GM18502 (cell line): ENCODE measurements around the gene FKBP2.

ENCODE experiments used
- ATAC-seq: cut with Tn5 transposase; IDR thresholded peaks from one replicate; pipeline ENCODE4 v1.9.1; 2021; ENCODE audit warnings: mild to moderate bottlenecking; ENCODE audit not compliant: unreplicated experiment, poor library complexity

Gene FKBP2

GRCh38 chr11:64246871-64247728 is 6.2 kb downstream of the FKBP2 start, which contains the start of gene PPP1R14B:
Gene PPP1R14B, minus strand, starts transcription at chr11:64246943. Its CDS starts 270 bp downstream, at chr11:64246673.
- ATAC-seq = no peak

DNA sequence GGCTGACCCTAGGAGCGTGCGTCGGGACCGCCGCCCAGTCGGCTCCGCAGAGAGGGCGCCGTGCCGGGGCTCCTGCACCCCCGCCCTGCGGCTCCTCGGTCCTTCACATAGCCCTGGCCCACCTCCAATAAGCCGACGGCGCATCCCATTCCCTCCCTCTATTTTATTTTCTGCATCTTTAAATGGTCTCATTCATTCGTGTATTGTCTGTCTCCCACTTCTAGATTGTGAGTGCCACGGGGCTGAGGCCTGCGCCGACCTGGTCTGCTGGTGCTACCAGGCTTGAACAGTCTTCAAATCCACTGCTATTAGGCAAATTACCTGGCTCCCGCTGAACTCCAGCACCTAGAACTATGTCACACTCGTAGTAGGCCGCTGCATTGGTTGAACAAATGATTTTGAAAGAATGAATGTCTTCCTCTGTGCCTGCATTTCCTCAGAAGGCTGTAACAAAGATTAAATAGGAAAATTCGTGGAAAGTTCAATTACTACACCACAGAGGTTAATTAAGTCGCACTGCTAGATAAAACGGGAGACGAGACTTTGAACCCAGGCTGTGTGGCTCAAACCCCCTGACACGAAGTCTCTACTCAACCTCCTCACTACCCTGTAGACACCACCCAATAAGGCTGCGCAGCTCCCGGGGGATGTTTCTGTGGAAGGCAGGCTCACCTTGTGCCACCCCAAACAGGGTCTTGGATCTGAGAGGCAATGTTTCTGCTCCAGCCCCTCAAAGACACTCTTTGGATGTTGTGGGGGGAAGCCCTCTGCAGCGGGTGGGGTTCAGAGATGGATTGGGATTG is 7.0 kb downstream of the FKBP2 start:
- ATAC-seq = no peak

- no peak for ATAC-seq
These were observed 7.7 kb downstream of the FKBP2 start for GRCh38 chr11:64248578-64248977.

GRCh38 chr11:64249038-64249437 is 8.1 kb downstream of the FKBP2 start:
- ATAC-seq = no peak

- ATAC-seq = no peak
These were observed 8.9 kb downstream of the FKBP2 start for GRCh38 chr11:64249563-64250414.

GRCh38 chr11:64250415-64251015 is 9.6 kb downstream of the FKBP2 start:
- ATAC-seq = no peak

- peak; percentile 42 for ATAC-seq
These were observed 10.3 kb downstream of the FKBP2 start, which contains the start of gene PLCB3 for GRCh38 chr11:64251016-64251752. Gene PLCB3, plus strand, starts transcription at chr11:64251530. Its CDS starts 120 bp downstream, at chr11:64251650.

- no peak for ATAC-seq
These were observed 10.8 kb downstream of the FKBP2 start for GRCh38 chr11:64251753-64252002.

DNA sequence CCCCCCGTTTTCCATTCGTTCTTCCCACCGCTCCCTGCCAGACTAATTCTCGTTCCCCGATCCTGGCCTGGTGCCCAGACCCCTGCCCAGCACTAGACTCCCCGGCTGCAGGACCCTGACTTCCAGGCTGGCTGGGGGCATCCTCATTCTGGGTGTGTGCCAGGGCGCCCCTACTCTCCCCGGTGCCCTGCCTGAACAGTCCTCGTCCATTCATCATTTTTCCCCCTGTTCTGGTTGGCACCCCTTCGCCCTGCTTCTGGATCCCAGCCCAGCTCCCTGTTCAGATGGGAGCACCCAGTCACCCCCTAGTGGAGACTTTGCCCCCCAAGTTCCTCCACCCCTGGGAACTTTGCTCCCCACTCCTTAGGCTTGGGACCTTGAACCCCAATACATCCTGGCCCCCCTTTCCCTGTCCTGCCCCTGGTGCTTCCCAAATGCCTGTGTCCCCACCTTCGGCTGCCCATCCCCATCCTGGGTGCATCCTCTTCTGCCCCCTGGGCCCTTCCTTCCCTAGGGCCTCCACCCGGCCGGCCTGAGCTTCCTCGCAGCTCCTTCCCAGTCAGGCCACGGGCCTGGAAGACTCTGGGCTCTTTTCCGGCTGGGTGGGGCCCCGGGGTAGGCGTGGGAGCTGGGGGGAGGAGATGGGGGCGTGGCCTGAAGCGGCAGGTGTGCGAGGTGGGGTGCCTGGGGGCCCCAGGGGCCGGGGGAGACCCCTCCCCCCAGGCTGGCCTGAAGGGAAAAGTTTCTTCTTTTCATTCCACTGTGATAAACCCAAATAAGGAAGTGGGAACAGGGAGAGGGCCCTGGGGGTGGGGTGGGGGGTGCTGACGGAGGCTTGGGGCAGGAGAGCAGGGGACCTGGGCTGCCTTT is 11.3 kb downstream of the FKBP2 start:
- no peak for ATAC-seq

- no peak for ATAC-seq
These were observed 12.1 kb downstream of the FKBP2 start for GRCh38 chr11:64253043-64253442.

DNA sequence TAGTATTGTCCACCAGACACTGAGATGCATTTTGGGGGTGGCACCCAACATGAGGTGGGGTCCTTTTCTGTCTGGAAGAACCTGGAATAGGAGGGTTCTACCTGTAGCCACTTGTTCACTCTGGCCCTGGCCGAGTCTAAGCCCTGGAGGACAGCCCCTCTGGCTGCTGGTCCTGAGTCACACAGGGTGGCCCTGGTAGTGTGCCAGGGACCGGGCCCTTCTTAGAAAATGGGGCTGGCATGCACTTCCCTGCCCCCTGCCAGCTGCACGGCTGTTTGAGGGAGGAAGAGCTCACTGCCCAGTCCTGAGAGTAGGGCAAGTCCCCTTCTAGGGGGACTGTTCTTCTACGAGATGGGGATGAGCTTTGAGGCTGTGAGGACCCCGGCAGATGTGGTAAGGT is 12.6 kb downstream of the FKBP2 start:
- no peak for ATAC-seq

GRCh38 chr11:64254326-64254725 is 13.4 kb downstream of the FKBP2 start:
- ATAC-seq = no peak

- ATAC-seq = no peak
These were observed 14.5 kb downstream of the FKBP2 start for GRCh38 chr11:64255135-64256128.

GRCh38 chr11:64256300-64256699 is 15.4 kb downstream of the FKBP2 start:
- no peak for ATAC-seq

DNA sequence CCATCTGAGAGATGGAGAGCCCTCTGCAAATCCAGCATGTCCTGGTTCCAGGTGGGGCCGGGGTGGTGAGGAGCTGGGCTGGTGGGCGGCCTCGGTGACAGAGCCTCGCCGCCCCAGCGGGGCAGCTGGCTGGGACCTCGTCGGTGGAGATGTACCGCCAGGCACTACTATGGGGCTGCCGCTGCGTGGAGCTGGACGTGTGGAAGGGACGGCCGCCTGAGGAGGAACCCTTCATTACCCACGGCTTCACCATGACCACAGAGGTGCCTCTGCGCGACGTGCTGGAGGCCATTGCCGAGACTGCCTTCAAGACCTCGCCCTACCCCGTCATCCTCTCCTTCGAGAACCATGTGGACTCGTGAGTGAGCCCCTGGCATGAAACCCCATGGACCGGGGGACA is 17.5 kb downstream of the FKBP2 start:
- no peak for ATAC-seq

- ATAC-seq = no peak
These were observed 18.1 kb downstream of the FKBP2 start for GRCh38 chr11:64258946-64259532.

- no peak for ATAC-seq
These were observed 18.7 kb downstream of the FKBP2 start for GRCh38 chr11:64259533-64260067.
